GM12874 (cell line): Measurements from ENCODE around the gene BEND6.

Source experiments
- CTCF ChIP-seq: IDR thresholded peaks from 2 replicates; pipeline ENCODE4 v1.5.1; 2011; ENCODE audit warnings: low read depth, mild to moderate bottlenecking, control low read depth, low read length, moderate library complexity; ENCODE audit not compliant: insufficient read depth

Gene BEND6

GRCh38 chr6:56954403-56955170 lies at the start of gene BEND6:
TSS of gene BEND6 (plus strand) at chr6:56955107. CDS start at chr6:56981811, 26,704 bp downstream.
- TF ChIP-seq CTCF: no peak

GRCh38 chr6:56905378-56905777 lies 49.5 kb upstream of the BEND6 start:
- TF ChIP-seq CTCF: no peak

- TF ChIP-seq CTCF: no peak
Measured at GRCh38 chr6:56906752-56907151, 48.2 kb upstream of the BEND6 start.

- no peak for TF ChIP-seq CTCF
Measured at GRCh38 chr6:56909115-56909907, 45.6 kb upstream of the BEND6 start.

GRCh38 chr6:56911847-56912246 lies 43.1 kb upstream of the BEND6 start:
- TF ChIP-seq CTCF: no peak

GRCh38 chr6:56913285-56914074 lies 41.4 kb upstream of the BEND6 start:
- TF ChIP-seq CTCF: no peak
